GM19395 (cell line): ENCODE measurements around the gene TEAD1.

Experiments
- ATAC-seq: cut with Tn5 transposase; IDR thresholded peaks from one replicate; pipeline ENCODE4 v1.9.1; 2021; ENCODE audit warnings: mild to moderate bottlenecking, moderate library complexity; ENCODE audit not compliant: unreplicated experiment

Gene TEAD1

GRCh38 chr11:12761029-12761428 is 86.8 kb downstream of the TEAD1 start:
- no peak for ATAC-seq

- no peak for ATAC-seq
Measured at GRCh38 chr11:12762278-12762677, 88.1 kb downstream of the TEAD1 start.

- ATAC-seq: no peak
Measured at GRCh38 chr11:12762696-12763324, 88.6 kb downstream of the TEAD1 start.

GRCh38 chr11:12764187-12764914 is 90.1 kb downstream of the TEAD1 start:
- ATAC-seq: no peak

GRCh38 chr11:12765428-12765827 is 91.2 kb downstream of the TEAD1 start:
- ATAC-seq: no peak

- ATAC-seq: no peak
Measured at GRCh38 chr11:12767027-12767426, 92.8 kb downstream of the TEAD1 start.

GRCh38 chr11:12767577-12767976 is 93.4 kb downstream of the TEAD1 start:
- ATAC-seq: no peak

- peak; percentile 69 for ATAC-seq
Measured at GRCh38 chr11:12768726-12769673, 94.8 kb downstream of the TEAD1 start.

GRCh38 chr11:12769834-12770345 is 95.7 kb downstream of the TEAD1 start:
- no peak for ATAC-seq

- no peak for ATAC-seq
Measured at GRCh38 chr11:12770435-12770834, 96.2 kb downstream of the TEAD1 start.

GRCh38 chr11:12770966-12771597 is 96.9 kb downstream of the TEAD1 start:
- ATAC-seq: no peak

GRCh38 chr11:12771875-12772274 is 97.7 kb downstream of the TEAD1 start:
- ATAC-seq: no peak

- ATAC-seq: no peak
Measured at GRCh38 chr11:12772324-12772723, 98.1 kb downstream of the TEAD1 start.

- no peak for ATAC-seq
Measured at GRCh38 chr11:12773591-12773990, 99.4 kb downstream of the TEAD1 start.

GRCh38 chr11:12775955-12776354 is 101.7 kb downstream of the TEAD1 start:
- no peak for ATAC-seq

GRCh38 chr11:12777208-12777874 is 103.1 kb downstream of the TEAD1 start:
- no peak for ATAC-seq

GRCh38 chr11:12778240-12778905 is 104.2 kb downstream of the TEAD1 start:
- ATAC-seq: no peak

GRCh38 chr11:12783765-12784164 is 109.5 kb downstream of the TEAD1 start:
- ATAC-seq: no peak

- ATAC-seq: no peak
Measured at GRCh38 chr11:12784445-12784844, 110.2 kb downstream of the TEAD1 start.

GRCh38 chr11:12784987-12785386 is 110.8 kb downstream of the TEAD1 start:
- no peak for ATAC-seq
